Stimulated activated naive CD4-positive, alpha-beta T cell treated with Interleukin-2 at 50 U/mL for 16 hours (primary cell): ENCODE results near the gene P2RY11.

ENCODE experiments used
- DNase-seq: peaks from one replicate; lab custom pipeline; 2025; lab: John Stamatoyannopoulos, UW

The P2RY11 gene, protein sequence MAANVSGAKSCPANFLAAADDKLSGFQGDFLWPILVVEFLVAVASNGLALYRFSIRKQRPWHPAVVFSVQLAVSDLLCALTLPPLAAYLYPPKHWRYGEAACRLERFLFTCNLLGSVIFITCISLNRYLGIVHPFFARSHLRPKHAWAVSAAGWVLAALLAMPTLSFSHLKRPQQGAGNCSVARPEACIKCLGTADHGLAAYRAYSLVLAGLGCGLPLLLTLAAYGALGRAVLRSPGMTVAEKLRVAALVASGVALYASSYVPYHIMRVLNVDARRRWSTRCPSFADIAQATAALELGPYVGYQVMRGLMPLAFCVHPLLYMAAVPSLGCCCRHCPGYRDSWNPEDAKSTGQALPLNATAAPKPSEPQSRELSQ

GRCh38 chr19:10111405-10111811, at the start of gene P2RY11:
TSS of gene P2RY11 (plus strand) at chr19:10111693. CDS start at chr19:10111722, 29 bp downstream.
- DNase-seq: no peak

DNA sequence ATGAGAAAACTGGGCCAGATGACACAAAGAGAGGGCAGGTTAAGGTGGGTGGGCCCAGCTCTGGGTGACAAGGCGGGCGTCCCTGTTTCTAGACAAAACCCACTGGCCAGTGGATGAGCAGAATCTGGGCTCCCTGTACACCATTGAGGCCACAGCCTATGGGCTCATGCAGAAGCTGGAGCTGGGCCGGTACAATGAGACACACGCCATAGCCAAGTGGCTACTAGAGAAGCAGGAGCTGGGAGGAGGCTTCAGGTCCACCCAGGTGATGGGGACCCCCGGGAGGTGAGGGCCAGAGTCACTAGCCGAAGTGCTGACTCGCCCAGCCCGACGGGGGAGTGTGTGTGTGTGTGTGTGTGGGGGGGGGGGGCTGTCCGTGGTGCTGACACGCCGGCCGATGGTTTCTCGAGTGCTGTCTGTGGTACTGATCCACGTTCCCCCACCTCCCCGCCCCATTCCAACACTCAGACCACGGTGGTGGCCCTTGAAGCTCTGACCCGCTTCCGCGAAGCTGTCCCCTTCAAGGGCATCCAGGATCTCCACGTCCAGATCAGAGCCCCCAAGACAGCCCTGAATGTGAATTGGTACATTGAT, 49.7 kb upstream of the P2RY11 start:
- no peak for DNase-seq

DNA sequence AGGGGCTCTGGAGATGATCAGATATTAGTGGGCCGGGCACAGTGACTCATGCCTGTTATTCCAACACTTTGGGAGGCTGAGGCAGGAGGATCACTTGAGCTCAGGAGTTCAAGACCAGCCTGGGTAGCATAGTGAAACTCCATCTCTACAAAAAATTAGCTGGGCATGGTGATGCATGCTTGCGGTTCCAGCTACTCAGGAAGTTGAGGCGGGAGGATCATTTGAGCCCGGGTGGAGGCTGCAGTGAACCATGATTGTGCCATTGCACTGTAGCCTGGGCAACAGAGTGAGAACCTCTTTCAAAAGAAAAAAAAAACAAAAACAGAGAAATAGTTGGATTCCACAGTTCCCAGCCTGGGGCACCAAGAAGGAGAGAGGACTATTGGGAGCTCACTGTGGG, 43.3 kb upstream of the P2RY11 start:
- DNase-seq: no peak

DNA sequence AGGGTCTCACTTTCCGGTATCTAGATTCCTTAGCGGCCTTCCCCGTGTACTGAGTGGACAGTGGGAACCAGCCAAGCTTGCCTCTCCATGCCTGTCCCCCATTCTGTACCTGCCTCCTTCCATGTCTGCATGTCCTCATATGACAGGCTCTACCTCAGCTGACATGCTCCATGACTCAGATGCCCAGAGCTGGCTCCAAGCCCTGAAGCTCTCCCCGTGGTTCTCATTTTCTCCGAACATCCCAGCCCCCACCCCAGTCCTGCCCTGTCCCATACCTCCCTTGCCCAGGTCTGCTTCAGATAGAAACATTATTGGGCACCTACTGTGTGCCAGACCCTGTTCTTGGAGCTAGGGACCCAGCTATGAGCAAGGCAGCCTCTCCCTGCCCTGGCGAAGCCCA, 42.4 kb upstream of the P2RY11 start:
- DNase-seq: no peak

DNA sequence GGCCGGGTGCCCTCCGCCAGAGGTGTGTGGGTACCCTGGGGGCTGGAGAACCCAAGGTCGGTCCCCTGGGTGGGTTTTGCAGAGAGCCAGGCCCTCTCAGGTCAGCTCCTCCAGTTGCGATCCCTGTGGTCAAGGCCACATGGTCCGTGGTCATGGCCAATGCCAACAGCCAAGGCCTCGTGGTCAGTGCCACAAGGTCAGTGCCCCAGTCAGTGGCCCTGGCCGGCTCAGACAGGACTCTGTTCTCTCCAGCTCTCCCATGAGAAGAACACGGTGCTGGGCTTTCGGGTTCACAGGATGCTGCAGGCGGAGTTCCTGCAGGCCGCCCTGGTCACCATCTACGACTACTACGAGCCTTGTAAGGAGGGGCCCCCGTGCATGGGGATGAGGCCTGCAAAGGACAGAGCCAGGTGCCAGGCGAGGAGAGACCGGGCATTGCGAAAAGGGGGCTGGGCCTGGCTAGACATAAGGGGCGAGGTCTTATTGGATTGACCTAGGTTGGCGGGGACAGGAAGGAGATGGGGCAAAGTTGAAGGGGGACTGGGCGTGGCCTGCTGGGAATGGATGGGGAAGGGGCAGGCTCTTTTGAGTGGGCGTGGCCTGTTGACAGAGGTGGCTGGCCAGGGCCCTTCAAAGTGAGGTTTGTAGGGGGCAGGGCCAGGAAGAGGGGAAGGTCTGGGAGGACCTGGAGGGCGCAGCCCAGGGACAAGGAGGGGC, 40.6 kb upstream of the P2RY11 start:
- DNase-seq: no peak

GRCh38 chr19:10074153-10074552, 37.3 kb upstream of the P2RY11 start:
- peak; percentile 33 for DNase-seq

DNA sequence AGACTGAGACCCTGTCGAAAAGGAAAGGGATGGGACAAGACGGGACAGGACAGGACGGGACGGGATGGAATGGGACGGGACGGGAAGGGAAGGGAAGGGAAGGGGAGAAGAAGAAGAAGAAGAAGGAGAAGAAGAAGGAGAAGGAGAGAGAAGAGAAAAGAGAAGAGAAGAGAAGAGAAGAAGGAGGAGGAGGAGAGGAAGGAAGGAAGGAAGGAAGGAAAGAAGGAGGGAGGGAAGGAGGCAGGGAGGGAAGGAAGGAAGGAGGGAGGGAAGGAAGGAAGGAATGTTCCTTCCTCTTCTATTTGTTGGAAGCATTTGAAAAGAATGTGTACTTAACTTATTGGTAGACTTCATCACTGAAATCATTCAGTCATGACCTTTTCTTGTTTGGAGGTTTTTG, 35.0 kb upstream of the P2RY11 start:
- DNase-seq: no peak

- no peak for DNase-seq
Observed at GRCh38 chr19:10078329-10078728, 33.2 kb upstream of the P2RY11 start.

DNA sequence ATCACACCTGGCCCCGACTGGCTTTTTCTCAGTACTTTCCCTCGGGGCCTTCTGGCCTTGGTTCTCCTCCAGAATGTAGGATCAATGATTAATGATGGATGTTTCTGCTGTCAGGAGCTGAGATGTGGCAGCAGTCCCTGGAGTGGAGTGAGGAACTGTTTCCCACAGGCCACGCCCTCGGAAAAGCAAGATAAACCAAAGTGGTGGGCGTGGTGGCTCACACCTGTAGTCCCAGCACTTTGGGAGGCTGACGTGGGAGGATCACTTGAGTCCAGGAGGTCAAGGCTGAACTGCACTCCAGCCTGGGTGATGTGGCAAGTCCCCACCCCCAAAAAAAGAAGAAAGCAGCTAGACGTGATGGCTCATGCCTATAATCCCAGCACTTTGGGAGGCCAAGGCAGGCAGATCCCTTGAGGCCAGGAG, 32.5 kb upstream of the P2RY11 start:
- DNase-seq: no peak

GRCh38 chr19:10083911-10084310, 27.6 kb upstream of the P2RY11 start:
- no peak for DNase-seq

DNA sequence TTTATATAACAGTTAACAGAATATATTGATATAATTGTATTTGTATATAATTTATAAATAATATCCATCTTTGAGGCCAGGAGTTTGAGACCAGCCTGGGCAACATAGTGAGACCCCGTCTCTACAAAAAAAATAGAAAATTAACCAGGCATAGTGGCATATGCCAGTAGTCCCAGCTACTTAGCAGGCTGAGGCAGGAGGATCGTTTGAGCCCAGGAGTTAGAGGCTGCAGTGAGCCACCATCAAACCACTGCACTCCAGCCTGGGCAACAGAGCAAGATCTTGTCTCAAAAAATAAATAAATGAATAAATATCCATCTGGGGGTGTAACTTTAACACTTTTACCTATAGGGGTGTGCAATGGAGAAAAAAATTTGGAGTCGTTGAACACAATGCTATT, 26.7 kb upstream of the P2RY11 start:
- no peak for DNase-seq

- peak; percentile 74 for DNase-seq
Observed at GRCh38 chr19:10085641-10086590, 25.6 kb upstream of the P2RY11 start, which contains the start of gene SHFL. TSS of gene SHFL (plus strand) at chr19:10086317. CDS start at chr19:10086428, 111 bp downstream.

- peak; percentile 34 for DNase-seq
Observed at GRCh38 chr19:10086591-10087192, 24.8 kb upstream of the P2RY11 start.

- no peak for DNase-seq
Observed at GRCh38 chr19:10087296-10088061, 24.0 kb upstream of the P2RY11 start.

GRCh38 chr19:10088949-10089554, 22.4 kb upstream of the P2RY11 start:
- DNase-seq: no peak

DNA sequence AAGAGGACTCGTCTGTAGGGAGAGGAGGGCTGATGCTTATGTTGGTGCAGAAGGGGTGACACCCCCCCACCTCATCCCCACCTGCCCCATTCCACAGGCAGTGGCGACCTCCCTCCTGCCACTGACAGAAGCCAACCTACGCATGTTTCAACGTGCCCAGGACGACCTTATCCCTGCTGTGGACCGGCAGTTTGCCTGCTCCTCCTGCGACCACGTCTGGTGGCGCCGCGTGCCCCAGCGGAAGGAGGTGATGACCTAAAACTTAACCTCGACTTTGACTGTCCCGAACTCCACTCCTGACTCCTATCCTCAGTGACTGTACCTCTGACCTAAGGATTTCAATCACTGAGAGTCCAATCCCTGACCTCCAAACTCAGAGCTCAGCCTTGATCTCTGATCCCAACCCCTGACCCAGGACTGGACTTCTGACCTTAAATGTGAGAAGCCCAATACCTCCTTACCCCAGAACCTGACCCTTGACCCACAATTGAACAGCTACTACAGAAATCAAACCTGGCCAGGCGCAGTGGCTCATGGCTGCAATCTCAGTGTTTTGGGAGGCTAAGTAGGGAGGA, 21.6 kb upstream of the P2RY11 start:
- DNase-seq: no peak

GRCh38 chr19:10091370-10091687, 20.2 kb upstream of the P2RY11 start:
- DNase-seq: no peak

DNA sequence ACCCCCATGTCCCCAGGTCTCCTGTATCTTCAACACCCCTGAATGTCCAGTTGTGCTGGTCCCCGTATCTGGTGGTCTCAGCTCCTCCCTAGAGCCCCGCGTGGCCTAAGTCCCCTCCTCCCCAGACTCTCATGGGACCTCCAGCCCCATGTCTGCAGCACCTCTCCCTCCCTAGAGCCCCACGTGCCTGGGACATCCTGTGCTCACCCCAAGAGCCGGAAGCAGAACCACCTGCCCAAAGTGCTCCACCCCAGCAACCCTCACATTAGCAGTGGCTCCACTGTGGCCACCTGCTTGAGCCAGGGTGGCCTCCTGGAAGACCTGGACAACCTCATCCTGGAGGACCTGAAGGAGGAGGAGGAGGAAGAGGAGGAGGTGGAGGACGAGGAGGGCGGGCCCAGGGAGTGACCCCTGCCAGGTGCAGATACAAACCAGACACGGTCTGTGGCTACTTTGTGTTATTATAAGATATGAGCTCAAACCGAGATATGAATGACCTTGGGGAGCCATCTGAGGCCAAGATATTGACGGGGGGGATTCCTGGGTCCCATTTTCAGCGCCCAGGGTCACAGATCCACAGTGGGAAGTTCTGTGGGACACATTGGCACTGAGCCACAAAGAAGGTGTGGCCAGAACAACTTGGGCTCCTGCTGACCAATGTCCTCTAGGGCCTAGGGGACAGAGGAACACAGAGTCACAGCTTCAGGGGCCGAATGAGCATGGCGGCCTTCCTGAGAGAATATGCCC, 19.4 kb upstream of the P2RY11 start:
- DNase-seq: no peak

DNA sequence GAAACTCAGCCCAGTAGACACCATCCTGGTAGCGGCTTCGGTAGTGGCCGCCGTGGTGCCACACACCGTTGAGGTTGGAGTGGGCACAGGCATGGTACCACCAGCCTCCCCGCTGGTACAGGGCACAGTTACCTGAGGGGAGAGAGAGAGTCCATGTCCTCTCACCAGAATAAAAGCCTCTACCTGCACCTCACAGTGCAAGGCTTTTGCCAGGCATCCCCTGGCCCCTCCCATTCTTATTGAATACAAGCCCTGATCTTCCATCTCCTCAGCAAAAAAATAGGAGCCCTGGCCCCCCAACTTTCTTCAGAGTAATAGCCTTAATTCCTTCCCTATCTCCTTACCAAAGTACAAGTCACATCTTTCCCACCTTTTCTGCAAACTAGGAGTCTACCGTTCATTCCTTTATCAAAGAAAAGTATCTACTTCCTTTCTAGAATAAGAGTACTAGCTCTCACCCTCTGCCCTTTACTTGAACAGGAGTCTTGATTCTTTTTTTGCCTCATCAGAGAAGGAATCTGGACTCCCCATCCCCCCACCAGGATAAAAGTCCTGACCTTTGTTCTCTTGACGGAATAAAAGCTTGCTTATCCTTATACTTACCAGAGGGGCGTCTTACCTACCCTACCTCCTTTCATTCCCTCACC, 18.7 kb upstream of the P2RY11 start:
- no peak for DNase-seq
